ENCODE results near the gene SAMD15. TPM values are rescaled to one million over a fixed set of nuclear protein-coding genes. Genes with fewer than 3 reads are reported as not detected.

The SAMD15 gene
- total RNA-seq, 4 donors from 2014 or later: 0.11 TPM; not detected in 3

GRCh38 chr14:77436042-77436441, 58.9 kb downstream of the SAMD15 start:
- in situ Hi-C loops (cut with MboI; ENCODE audit: low sequenced_read_pairs in 4 of 4) (no loop called here), intact Hi-C loops (cut with DNase I; ENCODE audit: low total_unique reads) (no loop called here)
- H3K27me3 ChIP-seq: no peaks in the 10 kb centered on the region
- no peaks in the 10 kb centered on the region for H3K9me3 ChIP-seq
- H3K4me1 ChIP-seq: no peaks in the 10 kb centered on the region
- TF ChIP-seq CTCF (IDR thresholded peaks at IDR 0.05 in 4 of 5, conservative IDR thresholded peaks at IDR 0.05 in 1 of 5): no peak
- TF ChIP-seq POLR2A (IDR thresholded peaks at IDR 0.05): no peak
- H3K36me3 ChIP-seq: peaks cover 0 to 88% of the 10 kb centered on the region in 2 donors
- no peak overlapping the region for H3K4me3 ChIP-seq
- H3K27ac ChIP-seq: no peak overlapping the region
- ATAC-seq: no peak
- DNase-seq: no peak

GRCh38 chr14:77438596-77438995, 61.4 kb downstream of the SAMD15 start:
- ATAC-seq: no peak

GRCh38 chr14:77439861-77440260, 62.7 kb downstream of the SAMD15 start:
- DNase-seq (no peak), ATAC-seq (no peak)
- Histone ChIP-seq H3K27me3 (no peaks in the 10 kb centered on the region), H3K36me3 (peaks cover 0 to 84% of the 10 kb centered on the region in 2 donors), H3K9me3 (no peaks in the 10 kb centered on the region), H3K4me3 (no peak overlapping the region), H3K27ac (no peak overlapping the region), H3K4me1 (no peaks in the 10 kb centered on the region)
- in situ Hi-C loops (cut with MboI; ENCODE audit: low sequenced_read_pairs in 4 of 4): no loop called here
- intact Hi-C loops (cut with DNase I; ENCODE audit: low total_unique reads): no loop called here
- TF ChIP-seq CTCF (IDR thresholded peaks at IDR 0.05 in 4 of 5, conservative IDR thresholded peaks at IDR 0.05 in 1 of 5) (no peak), POLR2A (IDR thresholded peaks at IDR 0.05) (no peak)

More at GRCh38 chr14:77438596-77438995, 61.4 kb downstream of the SAMD15 start:
- Histone ChIP-seq H3K27ac (no peak overlapping the region), H3K4me1 (no peaks in the 10 kb centered on the region), H3K4me3 (no peak overlapping the region), H3K9me3 (no peaks in the 10 kb centered on the region), H3K36me3 (peaks cover 0 to 88% of the 10 kb centered on the region in 2 donors), H3K27me3 (no peaks in the 10 kb centered on the region)
- intact Hi-C loops (cut with DNase I; ENCODE audit: low total_unique reads): no loop called here
- TF ChIP-seq CTCF (IDR thresholded peaks at IDR 0.05 in 4 of 5, conservative IDR thresholded peaks at IDR 0.05 in 1 of 5) (no peak), POLR2A (IDR thresholded peaks at IDR 0.05) (no peak)
- in situ Hi-C loops (cut with MboI; ENCODE audit: low sequenced_read_pairs in 4 of 4): no loop called here
- DNase-seq: no peak

Other genes with a start within 250 kb of the SAMD15 start
- gene ZDHHC22, start 235.6 kb upstream of the SAMD15 start, total RNA-seq: not detected
- gene TMEM63C, start 195.6 kb upstream of the SAMD15 start, total RNA-seq: under 1 TPM in 2 of 4 donors, not detected in 2; 0.05 TPM
- not detected for gene NGB, start 106.2 kb upstream of the SAMD15 start, total RNA-seq
- gene POMT2, start 56.5 kb upstream of the SAMD15 start, total RNA-seq: 10 to 100 TPM; 27.0 to 33.2 (median 28.9) TPM
- 10 to 100 TPM; 35.9 to 49.7 (median 36.6) TPM for gene GSTZ1, start 56.3 kb upstream of the SAMD15 start, total RNA-seq
- gene TMED8, start 285 bp upstream of the SAMD15 start, total RNA-seq: 1 to 10 TPM; 3.0 to 5.2 (median 4.3) TPM
- gene NOXRED1, start 46.1 kb downstream of the SAMD15 start, total RNA-seq: not detected
- 10 to 100 TPM in 3 of 4 donors, 1 to 10 TPM in 1; 8.8 to 19.6 (median 17.6) TPM for gene VIPAS39, start 80.2 kb downstream of the SAMD15 start, total RNA-seq
- gene AHSA1, start 80.7 kb downstream of the SAMD15 start, total RNA-seq: 100 to 1,000 TPM; 112 to 200 (median 165) TPM
- gene ISM2, start 121.4 kb downstream of the SAMD15 start, total RNA-seq: not detected
- 10 to 100 TPM in 1 of 4 donors, 1 to 10 TPM in 3; 6.5 to 10.4 (median 7.0) TPM for gene SPTLC2, start 239.3 kb downstream of the SAMD15 start, total RNA-seq